Left hindlimb (tissue), 1 donor: ENCODE results near the gene ALPL.

ENCODE experiments used
- DNase-seq: peaks from one replicate; pipeline ENCODE4 v3.0.0-alpha.2; 2018

ALPL gene

GRCh38 chr1:21532496-21532895 is 23.3 kb downstream of the ALPL start:
- DNase-seq: no peak

DNA sequence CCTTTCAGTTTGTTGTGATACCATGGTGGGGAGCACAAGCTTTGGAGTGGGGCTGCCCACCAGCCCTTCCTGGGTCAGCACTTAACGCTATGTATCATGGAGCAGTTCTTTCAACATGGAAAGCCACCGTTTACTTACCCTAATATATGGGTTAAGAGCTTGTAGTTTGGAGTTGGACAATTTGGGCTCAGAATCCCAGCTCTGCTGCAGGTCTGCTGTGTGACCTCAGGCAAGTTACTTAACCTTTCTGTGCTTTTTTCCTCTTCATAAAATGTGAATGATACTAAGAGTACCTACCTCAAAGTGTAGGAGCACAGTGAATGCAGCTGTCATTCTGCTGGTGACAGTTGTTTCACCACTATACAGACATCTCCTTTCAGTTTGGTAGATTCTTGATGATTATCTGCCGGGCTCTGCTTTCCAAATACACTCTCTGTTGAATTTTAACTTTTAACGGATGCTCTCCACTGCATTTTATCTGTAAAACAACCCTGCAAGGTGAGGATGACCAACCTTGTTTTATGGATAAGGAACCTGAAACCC is 23.8 kb downstream of the ALPL start:
- DNase-seq: no peak

DNA sequence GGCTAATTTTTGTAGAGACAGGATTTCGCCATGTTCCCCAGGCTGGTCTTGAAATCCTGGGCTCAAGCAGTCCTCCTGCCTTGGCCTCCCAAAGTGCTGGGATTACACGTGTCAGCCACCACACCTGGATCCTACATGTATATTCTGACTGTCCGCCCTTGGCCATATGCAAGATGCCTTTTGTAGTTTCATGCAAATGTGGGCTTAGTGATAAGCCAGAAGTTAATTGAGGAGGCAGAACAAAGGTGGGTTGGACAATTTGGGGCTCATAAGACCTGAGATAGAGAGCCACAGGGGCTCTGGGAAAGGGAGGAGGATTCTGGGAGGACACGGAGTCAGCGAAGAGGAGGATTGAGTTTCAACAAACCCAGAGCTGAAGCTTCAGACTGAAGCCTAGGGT is 24.9 kb downstream of the ALPL start:
- no peak for DNase-seq

- no peak for DNase-seq
Observed at GRCh38 chr1:21534674-21535378, 25.6 kb downstream of the ALPL start.

GRCh38 chr1:21536218-21536617 is 27.0 kb downstream of the ALPL start:
- DNase-seq: no peak

- DNase-seq: no peak
Observed at GRCh38 chr1:21537511-21537931, 28.3 kb downstream of the ALPL start.

GRCh38 chr1:21537932-21538630 is 28.9 kb downstream of the ALPL start:
- DNase-seq: no peak

DNA sequence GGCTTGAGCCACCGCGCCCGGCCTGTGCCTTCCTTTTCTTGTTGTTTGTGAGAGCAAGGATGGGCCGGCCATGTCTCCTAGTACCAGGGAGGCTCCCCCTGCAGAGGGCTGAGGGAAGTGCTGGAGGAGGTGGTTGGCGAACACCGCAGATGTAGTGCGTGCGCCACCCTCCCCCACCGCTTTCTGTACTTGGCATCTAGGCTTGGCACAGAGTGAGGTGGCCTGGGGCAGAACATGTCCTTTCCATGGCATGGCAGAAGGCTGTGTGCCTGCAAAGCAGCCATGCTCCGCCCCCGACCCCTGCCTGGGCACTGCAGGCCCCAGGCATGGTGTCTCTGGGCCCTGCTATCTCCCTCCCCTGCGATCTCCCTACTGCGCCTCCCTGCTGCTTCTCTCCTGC is 30.7 kb downstream of the ALPL start:
- no peak for DNase-seq

GRCh38 chr1:21541329-21541728 is 32.1 kb downstream of the ALPL start:
- DNase-seq: no peak

- DNase-seq: peak; percentile 72
Observed at GRCh38 chr1:21541835-21542234, 32.6 kb downstream of the ALPL start.

DNA sequence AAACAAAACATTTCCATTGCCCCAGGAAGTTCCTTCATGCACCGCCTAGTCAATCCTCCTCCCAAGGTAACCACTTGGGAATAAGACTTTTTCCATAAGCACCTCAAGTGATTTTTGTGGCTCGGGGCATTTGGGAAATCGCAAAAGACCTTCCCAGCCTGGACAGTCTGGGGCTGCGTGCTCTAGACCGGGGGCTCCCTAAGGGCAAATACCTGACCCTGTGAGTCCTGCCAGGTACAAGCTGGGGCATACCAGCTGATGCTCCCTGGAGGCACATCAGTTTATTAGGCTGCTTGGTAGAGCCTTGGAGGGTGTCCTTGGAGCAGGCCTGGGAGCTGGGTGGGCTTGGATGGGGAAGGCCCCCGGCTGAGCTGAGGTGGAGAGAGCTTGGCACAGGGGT is 34.4 kb downstream of the ALPL start:
- DNase-seq: no peak

GRCh38 chr1:21544095-21544494 is 34.9 kb downstream of the ALPL start:
- DNase-seq: no peak

- DNase-seq: no peak
Observed at GRCh38 chr1:21546122-21546825, 37.1 kb downstream of the ALPL start.

- DNase-seq: no peak
Observed at GRCh38 chr1:21547876-21548275, 38.7 kb downstream of the ALPL start.

- no peak for DNase-seq
Observed at GRCh38 chr1:21550097-21550496, 40.9 kb downstream of the ALPL start.

GRCh38 chr1:21550866-21551475 is 41.7 kb downstream of the ALPL start:
- DNase-seq: no peak

DNA sequence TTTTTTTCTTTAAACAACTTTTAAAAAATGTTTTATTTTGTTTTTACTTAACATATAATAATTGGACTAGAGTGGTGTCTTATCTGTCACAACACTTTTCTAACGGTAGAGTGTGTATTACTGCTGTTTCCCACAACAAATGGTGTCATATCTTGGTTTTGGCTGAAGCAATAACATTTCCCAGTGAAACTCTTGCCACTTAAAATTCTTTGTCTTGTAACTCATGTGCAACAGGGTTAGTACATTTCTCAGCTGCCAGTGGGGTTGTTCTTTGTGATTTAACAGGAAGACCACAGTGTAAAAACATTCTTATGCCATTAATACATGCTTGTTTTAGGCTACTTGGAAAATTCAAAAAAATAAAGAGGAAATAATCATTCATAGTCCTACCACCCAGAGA is 43.5 kb downstream of the ALPL start:
- no peak for DNase-seq

- DNase-seq: no peak
Observed at GRCh38 chr1:21553116-21553926, 44.1 kb downstream of the ALPL start.

- no peak for DNase-seq
Observed at GRCh38 chr1:21559788-21560567, 50.8 kb downstream of the ALPL start.

GRCh38 chr1:21560916-21561638 is 51.9 kb downstream of the ALPL start:
- no peak for DNase-seq

DNA sequence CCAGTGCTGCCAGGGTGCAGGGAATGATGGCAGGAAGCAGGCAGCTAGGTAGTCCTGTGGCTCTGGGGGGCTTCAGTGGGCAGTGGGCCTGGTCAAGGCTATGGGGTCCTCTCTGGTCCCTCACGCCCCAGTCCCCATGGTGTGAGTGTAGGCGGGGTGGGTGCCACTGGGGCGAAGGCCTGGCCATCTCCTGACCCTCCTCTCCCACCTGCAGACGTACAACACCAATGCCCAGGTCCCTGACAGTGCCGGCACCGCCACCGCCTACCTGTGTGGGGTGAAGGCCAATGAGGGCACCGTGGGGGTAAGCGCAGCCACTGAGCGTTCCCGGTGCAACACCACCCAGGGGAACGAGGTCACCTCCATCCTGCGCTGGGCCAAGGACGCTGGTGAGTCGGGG is 53.7 kb downstream of the ALPL start:
- DNase-seq: no peak
